DMS 273 treated with DMSO at 0.1 percent for 48 hours (cell line): Measurements from ENCODE around the gene BNIP3.
"Not testable (repeated sequence)": the region's sequence is repeated elsewhere in the genome, so short reads cannot be mapped to it uniquely, and the experiment has no call there.

ENCODE experiments used
- DNase-seq: peaks from one replicate; lab custom pipeline; 2025; lab: John Stamatoyannopoulos, UW

The BNIP3 gene

DNA sequence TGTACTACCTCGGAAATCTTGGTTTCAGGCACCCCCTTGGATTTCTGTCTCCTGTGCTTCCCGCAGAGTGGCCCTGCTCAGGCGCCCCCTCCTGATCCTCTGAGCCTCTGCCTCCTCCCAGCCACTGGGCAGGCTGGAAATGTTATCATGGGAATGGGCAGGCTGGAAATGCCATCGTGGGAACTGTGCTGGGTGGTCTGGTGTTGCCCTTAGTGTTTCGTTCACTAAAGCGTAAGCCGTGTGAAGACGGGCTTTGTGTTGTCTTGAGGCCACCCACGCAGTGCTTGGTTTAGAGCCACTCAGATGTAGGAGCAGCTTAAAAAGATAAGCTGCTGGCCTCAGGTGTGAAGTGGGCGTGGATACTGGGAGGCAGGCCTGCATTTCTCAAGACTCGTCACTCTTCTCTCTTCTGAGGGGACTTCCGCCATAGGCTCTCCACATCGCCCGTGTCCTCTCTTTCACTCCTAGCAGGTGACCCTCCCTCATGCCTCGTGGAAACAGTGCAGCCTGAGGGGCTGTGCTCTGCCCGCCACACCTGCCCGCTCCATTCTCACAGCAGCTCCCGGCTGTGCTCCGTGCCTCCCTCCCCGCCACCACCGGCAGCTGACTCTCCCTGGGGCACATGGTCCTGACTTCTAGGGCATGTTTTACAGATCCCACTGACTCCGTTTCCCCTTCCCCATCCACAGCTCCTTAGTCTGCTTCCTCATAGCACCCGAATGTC is 52.4 kb downstream of the BNIP3 start:
- DNase-seq = no peak

DNA sequence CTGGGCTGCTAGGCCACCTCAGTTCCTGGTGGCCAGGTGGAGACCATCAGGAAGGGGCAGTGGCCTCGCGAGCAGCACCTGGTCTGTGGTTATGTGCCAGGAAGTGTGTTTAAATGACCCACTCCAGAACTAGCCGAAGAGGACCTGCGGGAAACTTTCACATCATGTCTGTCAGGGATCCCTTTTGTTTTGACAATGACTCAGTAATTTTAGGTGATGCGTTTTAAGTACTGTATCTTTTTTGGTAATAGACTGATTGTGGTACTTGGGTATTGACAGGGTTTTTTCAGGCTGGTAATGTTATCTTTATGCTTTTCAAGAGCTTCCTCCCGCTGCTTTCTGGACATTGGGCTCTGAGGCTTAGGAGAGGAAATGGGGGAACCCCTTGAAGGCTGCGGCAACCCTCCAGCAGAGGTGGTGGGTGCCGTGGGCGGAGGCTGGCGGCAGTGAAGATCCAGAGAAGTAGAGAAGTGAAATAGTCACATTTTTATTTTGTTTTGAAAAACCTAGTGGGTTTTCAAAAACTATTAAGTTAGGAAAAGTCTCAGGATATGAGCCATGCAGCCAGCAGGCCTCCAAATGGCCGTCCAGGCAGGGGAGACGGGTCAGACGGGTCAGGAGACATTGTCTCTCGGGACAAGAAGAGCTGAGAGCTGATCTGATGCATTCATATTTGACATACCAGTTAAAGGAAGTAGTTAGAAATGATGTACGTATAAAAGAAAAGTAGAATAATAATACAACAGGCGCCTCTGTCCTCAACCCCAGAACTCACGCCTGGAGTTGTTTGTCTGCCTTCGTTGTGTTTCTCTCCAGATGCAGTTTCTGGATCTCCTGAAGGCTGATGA is 53.3 kb downstream of the BNIP3 start:
- no peak for DNase-seq

DNA sequence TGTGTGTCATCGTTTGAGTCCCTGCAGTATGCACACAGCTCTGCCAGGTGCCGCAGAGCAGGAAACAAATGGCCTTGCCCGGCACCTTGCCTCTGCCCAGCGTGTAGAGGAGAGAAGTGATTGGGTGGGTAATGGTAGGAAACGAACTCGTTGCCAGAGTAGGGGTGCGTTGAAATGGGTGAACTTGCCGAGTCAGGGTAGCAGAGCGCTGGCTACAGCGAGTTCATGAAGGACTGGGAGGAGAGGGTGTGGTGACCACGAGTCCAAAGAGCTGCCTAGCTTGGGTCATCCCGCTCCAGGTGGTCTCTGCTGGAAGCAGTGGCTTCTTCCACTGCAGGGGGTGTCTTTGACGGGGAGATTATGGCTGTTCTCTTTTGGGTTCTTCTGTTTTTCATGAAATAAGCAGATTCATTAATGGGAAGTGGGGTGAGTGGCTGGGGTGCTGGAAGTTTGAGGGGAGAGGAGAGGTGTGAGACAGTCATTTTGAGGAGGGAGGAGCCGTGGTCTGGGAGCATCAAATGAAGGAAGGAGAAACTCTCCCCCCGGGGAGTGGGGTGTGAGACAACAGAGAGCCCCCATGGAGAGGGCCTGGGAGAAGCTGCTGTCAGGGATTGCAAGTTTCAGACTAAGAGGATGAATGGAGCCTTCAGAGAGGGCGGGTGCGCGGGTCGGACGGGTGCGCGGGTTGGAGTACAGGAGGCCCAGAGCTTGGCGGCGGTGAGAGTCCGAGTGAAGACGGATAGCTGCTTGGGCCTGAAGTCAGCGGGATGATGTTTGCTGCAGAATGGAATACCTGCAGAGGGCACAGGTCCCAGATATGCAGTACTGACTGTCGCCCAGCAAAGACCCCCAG is 54.8 kb downstream of the BNIP3 start:
- DNase-seq = no peak

DNA sequence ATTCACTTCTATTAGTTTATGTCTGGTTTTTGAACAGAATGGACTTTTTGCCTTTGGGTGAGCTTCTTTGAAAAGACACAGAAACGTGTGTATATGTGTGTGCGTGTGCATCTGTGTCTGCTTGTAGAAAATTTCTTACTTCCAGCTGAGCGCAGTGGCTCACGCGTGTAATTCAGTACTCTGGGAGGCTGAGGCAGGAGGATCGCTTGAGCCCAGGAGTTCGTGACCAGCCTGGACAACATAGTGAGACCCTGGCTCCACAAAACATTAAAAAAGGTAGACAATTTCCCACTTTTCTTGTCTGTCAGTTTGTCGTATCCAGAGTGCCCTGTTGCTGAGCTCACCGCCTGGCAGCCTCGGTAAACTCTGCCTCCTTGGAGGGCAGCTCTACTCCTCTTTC is 55.5 kb downstream of the BNIP3 start:
- DNase-seq = no peak

DNA sequence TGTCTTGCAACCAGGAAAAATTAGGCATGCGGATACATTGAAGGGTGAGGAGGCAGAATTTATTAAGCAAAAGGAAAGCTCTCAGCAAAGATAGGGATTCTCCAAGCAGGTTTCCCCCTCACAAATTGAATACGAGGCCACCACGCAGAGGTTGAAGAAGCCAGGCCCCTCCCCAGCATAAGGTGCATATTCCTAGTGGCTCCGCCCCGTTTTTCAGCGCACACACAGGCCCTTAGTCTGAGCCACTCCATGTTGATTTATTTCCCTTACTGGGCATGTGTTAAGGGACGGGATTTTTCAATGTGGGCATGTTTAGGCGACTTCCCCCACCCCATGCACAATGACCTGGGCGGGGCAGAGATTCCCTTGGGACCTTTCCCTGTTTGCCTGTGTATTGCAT is 56.0 kb downstream of the BNIP3 start:
- no peak for DNase-seq

DNA sequence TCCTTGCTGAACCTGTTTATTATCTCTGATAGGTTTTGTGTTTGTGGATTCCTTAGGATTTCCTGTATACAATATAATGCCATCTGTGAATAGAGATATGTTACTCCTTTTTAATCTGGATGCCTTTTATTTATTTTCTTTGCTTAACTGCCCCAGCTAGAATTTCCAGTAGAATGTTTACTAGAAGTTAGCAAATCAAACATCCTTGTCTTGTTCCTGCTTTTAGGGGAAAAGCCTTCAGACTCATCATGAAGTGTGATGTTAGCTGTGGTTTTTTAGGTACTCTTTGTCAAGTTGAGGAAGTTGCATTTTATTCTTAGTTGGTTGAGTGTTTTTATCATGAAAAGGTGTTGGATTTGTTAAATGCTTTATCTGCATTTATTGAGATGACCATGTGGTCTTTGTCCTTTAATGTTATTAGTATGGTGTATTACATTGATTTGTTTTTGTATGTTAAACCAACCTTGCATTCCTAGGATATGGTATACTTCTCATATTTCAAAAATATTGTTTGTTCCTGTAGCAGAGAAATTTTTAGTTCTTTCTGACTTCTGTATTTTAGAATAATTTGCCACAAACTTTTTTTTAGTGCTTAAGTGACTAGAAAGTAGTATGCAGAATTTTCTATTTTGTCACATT is 56.6 kb downstream of the BNIP3 start:
- DNase-seq = no peak

DNA sequence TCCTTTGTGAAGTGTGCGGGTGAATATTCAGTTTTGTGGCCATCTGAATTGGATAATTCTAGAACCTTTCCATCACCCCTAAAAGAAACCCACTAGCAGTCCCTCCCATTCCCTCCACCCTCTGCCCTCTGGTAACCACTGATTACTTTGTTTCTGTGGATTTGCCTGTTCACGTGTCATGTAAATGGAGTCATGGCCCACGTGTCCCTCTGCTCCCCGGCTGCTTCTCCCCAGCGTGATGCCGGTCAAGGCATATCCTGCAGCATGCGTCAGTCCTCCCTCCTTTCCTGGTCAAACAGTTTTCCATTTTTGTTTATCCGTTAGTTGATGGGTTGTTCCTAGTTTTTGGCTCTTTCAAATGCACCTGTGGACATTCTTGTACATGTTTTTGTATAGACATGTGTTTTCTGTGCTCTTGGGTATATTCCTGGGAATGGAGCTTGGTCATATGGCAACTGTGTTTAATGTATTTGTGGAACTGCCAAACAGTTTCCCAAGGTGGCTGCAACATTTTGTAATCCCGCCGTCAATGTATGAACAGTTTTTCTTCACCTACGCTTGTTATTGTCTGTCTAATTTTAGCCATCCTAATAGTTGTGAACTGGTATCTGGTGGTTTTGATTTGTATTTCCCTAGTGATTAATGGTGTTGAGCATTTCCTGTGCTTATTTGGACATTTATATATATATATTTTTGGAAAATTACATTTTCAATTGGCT is 58.5 kb downstream of the BNIP3 start:
- DNase-seq = no peak

DNA sequence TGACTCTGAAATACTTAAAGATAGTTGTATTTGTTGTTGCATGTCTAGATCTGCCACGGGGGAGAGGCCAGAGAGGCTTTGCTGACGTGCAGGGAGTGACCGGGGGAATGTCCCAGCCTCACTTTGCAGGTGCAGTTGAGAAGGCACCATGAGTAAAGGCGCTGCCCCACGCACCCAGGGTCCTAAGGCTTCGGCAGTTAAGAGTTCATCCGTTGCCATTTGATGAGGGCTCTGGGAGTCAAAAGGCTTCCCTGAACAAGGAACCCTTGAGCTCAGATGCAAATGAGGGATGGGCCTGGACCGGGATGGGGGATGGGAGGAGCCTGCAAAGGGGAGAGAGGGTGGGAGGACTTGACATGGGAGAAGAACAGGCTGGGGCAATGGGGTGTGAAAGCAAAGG is 60.5 kb downstream of the BNIP3 start:
- DNase-seq = no peak

DNA sequence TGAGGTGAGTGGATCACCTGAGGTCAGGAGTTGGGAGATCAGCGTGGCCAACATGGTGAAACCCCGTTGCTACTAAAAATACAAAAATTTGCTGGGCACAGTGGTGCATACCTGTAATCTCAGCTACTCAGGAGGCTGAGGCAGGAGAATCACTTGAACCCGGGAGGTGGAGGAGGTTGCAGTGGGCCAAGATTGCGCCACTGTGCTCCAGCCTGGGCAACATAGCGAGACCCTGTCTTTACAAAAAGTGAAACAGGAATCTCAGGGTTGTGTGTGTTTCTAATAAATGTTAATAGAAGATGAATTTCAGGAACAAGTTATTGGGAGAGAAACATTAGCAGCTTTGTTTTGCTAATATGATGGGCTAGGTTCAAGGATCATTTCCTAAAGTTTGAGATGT is 61.0 kb downstream of the BNIP3 start:
- DNase-seq = no peak

DNA sequence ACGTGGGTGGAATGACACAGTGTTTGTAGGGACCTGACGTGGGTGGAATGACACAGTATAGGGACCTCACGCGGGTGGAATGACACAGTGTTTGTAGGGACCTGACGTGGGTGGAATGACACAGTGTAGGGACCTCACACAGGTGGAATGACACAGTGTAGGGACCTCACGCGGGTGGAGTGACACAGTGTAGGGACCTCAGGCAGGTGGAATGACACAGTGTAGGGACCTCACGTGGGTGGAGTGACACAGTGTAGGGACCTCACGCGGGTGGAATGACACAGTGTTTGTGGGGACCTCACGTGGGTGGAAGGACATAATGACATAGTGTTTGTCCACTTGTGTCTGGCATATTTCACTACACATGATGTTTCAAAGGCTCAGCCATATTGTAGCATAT is 61.6 kb downstream of the BNIP3 start:
- no peak for DNase-seq

DNA sequence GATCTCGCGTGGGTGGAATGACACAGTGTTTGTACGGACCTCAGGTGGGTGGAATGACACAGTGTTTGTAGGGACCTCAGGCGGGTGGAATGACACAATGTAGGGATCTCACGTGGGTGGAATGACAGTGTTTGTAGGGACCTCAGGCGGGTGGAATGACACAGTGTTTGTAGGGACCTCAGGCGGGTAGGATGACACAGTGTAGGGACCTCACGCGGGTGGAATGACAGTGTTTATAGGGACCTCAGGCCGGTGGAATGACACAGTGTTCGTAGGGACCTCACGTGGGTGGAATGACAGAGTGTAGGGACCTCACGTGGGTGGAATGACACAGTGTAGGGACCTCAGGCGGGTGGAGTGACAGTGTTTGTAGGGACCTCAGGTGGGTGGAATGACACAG is 62.3 kb downstream of the BNIP3 start:
- DNase-seq = not testable (repeated sequence)
